IPS-20b (cell line): ENCODE data around the gene MB.

Experiments
- H3K27ac ChIP-seq: one replicate; pipeline ENCODE4 v1.5.1; 2013; ENCODE audit warnings: low read length
- H3K27me3 ChIP-seq: 2 replicates; pipeline ENCODE4 v1.6.1; 2013; ENCODE audit warnings: mild to moderate bottlenecking, low read length, inconsistent platforms; ENCODE audit not compliant: insufficient read depth
- H3K36me3 ChIP-seq: 2 replicates; pipeline ENCODE4 v1.6.1; 2013; ENCODE audit warnings: low read depth, mild to moderate bottlenecking, inconsistent platforms, low read length, moderate library complexity; ENCODE audit not compliant: insufficient read depth
- H3K4me1 ChIP-seq: 2 replicates; pipeline ENCODE4 v1.6.1; 2013; ENCODE audit warnings: mild to moderate bottlenecking, control low read depth, inconsistent platforms, low read length, moderate library complexity; ENCODE audit not compliant: insufficient read depth
- H3K4me3 ChIP-seq: 2 replicates; pipeline ENCODE4 v1.5.1; 2013; ENCODE audit warnings: mild to moderate bottlenecking, low read length, inconsistent platforms
- H3K9ac ChIP-seq: 2 replicates; pipeline ENCODE4 v1.6.1; 2013; ENCODE audit warnings: low read depth, mild to moderate bottlenecking, inconsistent platforms, low read length, moderate library complexity
- H3K9me3 ChIP-seq: 2 replicates; pipeline ENCODE4 v1.6.1; 2013; ENCODE audit warnings: mild to moderate bottlenecking, low read depth, low read length, inconsistent platforms; ENCODE audit not compliant: insufficient read depth

Gene MB

GRCh38 chr22:35600476-35600875, 16.7 kb downstream of the MB start:
- Histone ChIP-seq H3K4me3 (no peak overlapping the region), H3K9me3 (no peaks in the 10 kb centered on the region), H3K27me3 (no peaks in the 10 kb centered on the region), H3K4me1 (no peaks in the 10 kb centered on the region), H3K36me3 (no peaks in the 10 kb centered on the region), H3K9ac (no peak overlapping the region), H3K27ac (no peak overlapping the region)

GRCh38 chr22:35599364-35599763, 17.8 kb downstream of the MB start:
- H3K27ac ChIP-seq = no peak overlapping the region
- no peaks in the 10 kb centered on the region for H3K9me3 ChIP-seq
- no peaks in the 10 kb centered on the region for H3K4me1 ChIP-seq
- no peak overlapping the region for H3K4me3 ChIP-seq
- H3K27me3 ChIP-seq = no peaks in the 10 kb centered on the region
- no peaks in the 10 kb centered on the region for H3K36me3 ChIP-seq
- no peak overlapping the region for H3K9ac ChIP-seq

- H3K4me1 ChIP-seq = no peaks in the 10 kb centered on the region
- H3K27me3 ChIP-seq = no peaks in the 10 kb centered on the region
- no peaks in the 10 kb centered on the region for H3K36me3 ChIP-seq
- no peaks in the 10 kb centered on the region for H3K9me3 ChIP-seq
- no peak overlapping the region for H3K27ac ChIP-seq
- H3K9ac ChIP-seq = no peak overlapping the region
- H3K4me3 ChIP-seq = no peak overlapping the region
Observed at GRCh38 chr22:35598396-35598710, 18.8 kb downstream of the MB start.

GRCh38 chr22:35597692-35598395, 19.3 kb downstream of the MB start:
- H3K27me3 ChIP-seq = no peaks in the 10 kb centered on the region
- no peaks in the 10 kb centered on the region for H3K4me1 ChIP-seq
- H3K9me3 ChIP-seq = no peaks in the 10 kb centered on the region
- H3K27ac ChIP-seq = no peak overlapping the region
- no peak overlapping the region for H3K4me3 ChIP-seq
- H3K36me3 ChIP-seq = no peaks in the 10 kb centered on the region
- H3K9ac ChIP-seq = no peak overlapping the region

- H3K9me3 ChIP-seq = no peaks in the 10 kb centered on the region
- no peaks in the 10 kb centered on the region for H3K27me3 ChIP-seq
- no peak overlapping the region for H3K9ac ChIP-seq
- H3K4me1 ChIP-seq = no peaks in the 10 kb centered on the region
- no peaks in the 10 kb centered on the region for H3K36me3 ChIP-seq
- no peak overlapping the region for H3K4me3 ChIP-seq
- no peak overlapping the region for H3K27ac ChIP-seq
Observed at GRCh38 chr22:35596821-35597220, 20.3 kb downstream of the MB start.

GRCh38 chr22:35594686-35595085, 22.4 kb downstream of the MB start:
- H3K4me1 ChIP-seq = no peaks in the 10 kb centered on the region
- no peak overlapping the region for H3K4me3 ChIP-seq
- H3K27me3 ChIP-seq = no peaks in the 10 kb centered on the region
- H3K9me3 ChIP-seq = no peaks in the 10 kb centered on the region
- H3K27ac ChIP-seq = no peak overlapping the region
- no peaks in the 10 kb centered on the region for H3K36me3 ChIP-seq
- H3K9ac ChIP-seq = no peak overlapping the region

- Histone ChIP-seq H3K27me3 (no peaks in the 10 kb centered on the region), H3K9me3 (no peaks in the 10 kb centered on the region), H3K4me1 (no peaks in the 10 kb centered on the region), H3K9ac (no peak overlapping the region), H3K36me3 (no peaks in the 10 kb centered on the region), H3K27ac (no peak overlapping the region), H3K4me3 (no peak overlapping the region)
Observed at GRCh38 chr22:35593891-35594470, 23.1 kb downstream of the MB start.

- no peak overlapping the region for H3K27ac ChIP-seq
- no peaks in the 10 kb centered on the region for H3K27me3 ChIP-seq
- H3K9ac ChIP-seq = no peak overlapping the region
- H3K36me3 ChIP-seq = no peaks in the 10 kb centered on the region
- H3K9me3 ChIP-seq = no peaks in the 10 kb centered on the region
- H3K4me3 ChIP-seq = no peak overlapping the region
- H3K4me1 ChIP-seq = no peaks in the 10 kb centered on the region
Observed at GRCh38 chr22:35593071-35593890, 23.8 kb downstream of the MB start.

- H3K27me3 ChIP-seq = no peaks in the 10 kb centered on the region
- H3K4me1 ChIP-seq = no peaks in the 10 kb centered on the region
- H3K9ac ChIP-seq = no peak overlapping the region
- no peaks in the 10 kb centered on the region for H3K36me3 ChIP-seq
- H3K9me3 ChIP-seq = no peaks in the 10 kb centered on the region
- no peak overlapping the region for H3K27ac ChIP-seq
- no peak overlapping the region for H3K4me3 ChIP-seq
Observed at GRCh38 chr22:35592418-35592967, 24.6 kb downstream of the MB start.

GRCh38 chr22:35591714-35592417, 25.3 kb downstream of the MB start:
- Histone ChIP-seq H3K9me3 (no peaks in the 10 kb centered on the region), H3K9ac (no peak overlapping the region), H3K4me3 (no peak overlapping the region), H3K36me3 (no peaks in the 10 kb centered on the region), H3K27ac (no peak overlapping the region), H3K27me3 (no peaks in the 10 kb centered on the region), H3K4me1 (no peaks in the 10 kb centered on the region)

GRCh38 chr22:35590634-35591295, 26.4 kb downstream of the MB start:
- Histone ChIP-seq H3K4me1 (no peaks in the 10 kb centered on the region), H3K9ac (no peak overlapping the region), H3K9me3 (no peaks in the 10 kb centered on the region), H3K36me3 (no peaks in the 10 kb centered on the region), H3K27ac (no peak overlapping the region), H3K4me3 (no peak overlapping the region), H3K27me3 (no peaks in the 10 kb centered on the region)
